A549 (cell line): Measurements from ENCODE around the gene IER2. TPM values are rescaled to one million over a fixed set of nuclear protein-coding genes. Genes with fewer than 3 reads are reported as not detected.

Experiments used
- ATAC-seq, 2 experiments: fragments of 200-7000 bp in 1 of 2; fragments of >200 bp in 1 of 2; cut with Nextera tagmentation in 1 of 2; cut with Tn5 transposase in 1 of 2; 3 replicates each; pipeline versions ENCODE4 v1.8.0 to v1.9.1; 2018 to 2020; ENCODE audit warnings: mild to moderate bottlenecking in 1 of 2, moderate library complexity in 1 of 2
- CTCF ChIA-PET: fragments of 300-600 bp; sonication (Branson Sonifier 250); formaldehyde crosslinking; extraction: SDS; loops from one replicate; lab custom pipeline; 2021; ENCODE audit warnings: antibody characterized with exemption, inconsistent platforms; lab: Yijun Ruan, JAX
- POLR2A ChIA-PET: fragments of 350-600 bp; formaldehyde crosslinking; extraction: SDS; loops from one replicate; lab custom pipeline; 2021; ENCODE audit warnings: antibody characterized with exemption, inconsistent platforms; lab: Yijun Ruan, JAX
- DNase-seq, 2 experiments: peaks; one replicate each; pipeline versions ENCODE4 v3.0.0 to v3.0.0-alpha.2; 2011 to 2016; ENCODE audit warnings: low read depth in 1 of 2, low spot score in 1 of 2
- FAIRE-seq: peaks from 2 replicates; lab custom pipeline; 2011; peaks lifted over from hg19 to GRCh38; lab: Jason Lieb, UNC
- H3K27ac ChIP-seq, 2 experiments: fragments of >200 bp; sonication (Bioruptor Twin); formaldehyde crosslinking; 3 replicates each; pipeline ENCODE4 v1.5.1; 2016 to 2017
- H3K4me1 ChIP-seq: fragments of >200 bp; sonication (Bioruptor Twin); formaldehyde crosslinking; 3 replicates; pipeline ENCODE4 v1.6.1; 2016
- H3K4me2 ChIP-seq: fragments of >200 bp; sonication (Bioruptor Twin); formaldehyde crosslinking; 3 replicates; pipeline ENCODE4 v1.6.1; 2016
- H3K4me3 ChIP-seq: fragments of >200 bp; sonication (Bioruptor Twin); formaldehyde crosslinking; 3 replicates; pipeline ENCODE4 v1.5.1; 2016
- H3K9me3 ChIP-seq: fragments of >200 bp; sonication (Bioruptor Twin); formaldehyde crosslinking; 3 replicates; pipeline ENCODE4 v1.6.1; 2016
- BHLHE40 ChIP-seq: IDR thresholded peaks from 2 replicates; pipeline ENCODE4 v1.6.1; 2012; ENCODE audit warnings: low read depth, low read length, inconsistent platforms
- ESRRA ChIP-seq: fragments of 150-350 bp; IDR thresholded peaks from 2 replicates; pipeline ENCODE4 v1.6.1; 2014; ENCODE audit warnings: mild to moderate bottlenecking, low read length, borderline replicate concordance
- FOSL2 ChIP-seq, 2 experiments: fragments of 450-650 bp in 1 of 2; fragments of >200 bp in 1 of 2; sonication (Bioruptor Twin) in 1 of 2; formaldehyde crosslinking; IDR thresholded peaks; 2 replicates each; pipeline versions ENCODE4 v1.5.0 to v1.6.1; 2016 to 2020; ENCODE audit warnings: mild to moderate bottlenecking in 1 of 2, moderate library complexity in 1 of 2
- HOXB5 ChIP-seq: fragments of 250-450 bp; sonication (Bioruptor Pico); IDR thresholded peaks from 2 replicates; pipeline ENCODE4 v1.5.0; 2020; ENCODE audit warnings: mild to moderate bottlenecking, moderate library complexity
- KDM1A ChIP-seq: fragments of 200-600 bp; sonication (generic); IDR thresholded peaks from 2 replicates; pipeline ENCODE4 v1.6.1; 2016; ENCODE audit warnings: low read depth, mild to moderate bottlenecking
- KDM5A ChIP-seq: fragments of 200-600 bp; sonication (generic); IDR thresholded peaks from 2 replicates; pipeline ENCODE4 v1.6.1; 2016; ENCODE audit warnings: antibody characterized with exemption, mild to moderate bottlenecking
- MAZ ChIP-seq: fragments of 150-350 bp; IDR thresholded peaks from 2 replicates; pipeline ENCODE4 v1.6.1; 2014; ENCODE audit warnings: antibody characterized with exemption, low read depth, low read length, borderline replicate concordance
- NR3C1 ChIP-seq: fragments of >200 bp; sonication (Bioruptor Twin); formaldehyde crosslinking; IDR thresholded peaks from 3 replicates; pipeline ENCODE4 v1.6.1; 2017
- POLR2A ChIP-seq: IDR thresholded peaks from 2 replicates; pipeline ENCODE4 v1.6.1; 2012; ENCODE audit warnings: mild to moderate bottlenecking, low read length
- RAD21 ChIP-seq, 2 experiments: fragments of >200 bp in 1 of 2; sonication (Bioruptor Twin) in 1 of 2; formaldehyde crosslinking in 1 of 2; IDR thresholded peaks in 1 of 2; conservative IDR thresholded peaks in 1 of 2; 2 replicates in 1 of 2; 3 replicates in 1 of 2; pipeline ENCODE4 v1.6.1; 2012 to 2018; ENCODE audit warnings: inconsistent platforms in 1 of 2
- TFCP2L1 ChIP-seq: fragments of 250-450 bp; sonication (Bioruptor Pico); IDR thresholded peaks from 2 replicates; pipeline ENCODE4 v1.5.0; 2021; ENCODE audit warnings: mild to moderate bottlenecking
- TP53 ChIP-seq: fragments of 250-450 bp; sonication (Bioruptor Pico); IDR thresholded peaks from 2 replicates; pipeline ENCODE4 v1.5.0; 2021; ENCODE audit warnings: mild to moderate bottlenecking, moderate library complexity
- ZSCAN20 ChIP-seq: fragments of 250-450 bp; sonication (Bioruptor Pico); IDR thresholded peaks from 2 replicates; pipeline ENCODE4 v1.8.0; 2022; ENCODE audit warnings: mild to moderate bottlenecking, moderate library complexity
- WGBS: methylation state at CpG from one replicate; pipeline ENCODE4 v1.1.6; 2017; ENCODE audit errors: missing lambda C conversion rate; 5-methylcytosine and 5-hydroxymethylcytosine counted together
- polyA plus RNA-seq, 4 experiments: library from polyadenylated mRNA; depleted of rRNA in 3 of 4; stranded (reverse); fragments of >200 nt; fragmentation: RNase III in 1 of 4; extraction: RNeasy Plus Mini Kit Qiagen cat#74134 plus additional on column Dnase treatment in 1 of 4; gene quantifications; 2 replicates in 3 of 4; 3 replicates in 1 of 4; pipeline ENCODE4 v1.2.3, GENCODE V29; 2011 to 2017
- TF ChIP-seq, protein P1 (sequence below): fragments of >200 bp; sonication (Bioruptor Twin); formaldehyde crosslinking; IDR thresholded peaks from 3 replicates; pipeline ENCODE4 v1.5.1; 2016
- TF ChIP-seq, protein P2 (sequence below): fragments of >200 bp; sonication (Bioruptor Twin); formaldehyde crosslinking; IDR thresholded peaks from 3 replicates; pipeline ENCODE4 v1.6.1; 2016
- TF ChIP-seq, protein P3 (sequence below): fragments of 200-600 bp; sonication (generic); IDR thresholded peaks from 2 replicates; pipeline ENCODE4 v1.6.1; 2016; ENCODE audit warnings: antibody characterized with exemption, mild to moderate bottlenecking, moderate library complexity
- TF ChIP-seq, protein P4 (sequence below): IDR thresholded peaks from 2 replicates; pipeline ENCODE4 v1.6.1; 2012
- TF ChIP-seq, protein P5 (sequence below): fragments of 150-350 bp; IDR thresholded peaks from 2 replicates; pipeline ENCODE4 v1.6.1; 2014; ENCODE audit warnings: low read depth, mild to moderate bottlenecking, low read length

Gene IER2
- polyA plus RNA-seq, 2 of the 4 experiments (the other 2 are of a cell fraction) = 39.9 to 75.7 TPM

DNA sequence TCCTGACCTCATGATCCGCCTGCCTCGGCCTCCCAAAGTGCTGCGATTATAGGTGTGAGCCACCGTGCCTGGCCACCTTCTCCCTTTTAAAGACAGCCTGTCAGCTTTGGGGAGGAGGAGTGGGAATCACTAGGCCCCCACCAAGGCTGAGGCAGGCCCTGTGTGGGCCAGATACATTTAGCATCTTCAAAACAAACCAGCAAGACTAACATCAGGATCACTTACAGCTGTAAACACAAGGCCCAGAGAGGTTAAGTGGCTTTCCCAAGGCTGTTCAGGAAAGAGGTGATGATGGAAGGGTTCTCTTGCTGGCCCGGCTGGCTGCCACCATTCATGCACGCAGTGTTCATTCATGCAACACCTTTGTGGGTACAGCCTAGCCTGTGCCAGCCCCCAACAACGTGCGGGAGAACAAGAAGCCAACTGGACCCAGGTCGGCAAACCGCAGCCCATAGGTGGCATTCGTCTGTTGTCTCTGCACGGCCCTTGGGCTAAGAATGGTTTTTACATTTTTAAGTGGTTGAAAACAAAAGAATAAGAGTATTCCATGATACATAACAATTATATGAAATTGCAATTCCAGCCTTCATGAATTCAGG, 23.0 kb downstream of the IER2 start (continued):
- TF ChIP-seq TP53 (CRISPR knock-in tag) (no peak), BHLHE40 (no peak), POLR2A (no peak), FOSL2 (IDR thresholded peaks at IDR 0.05) (no peak), FOSL2 (CRISPR knock-in tag; IDR thresholded peaks at IDR 0.05) (no peak), ZSCAN20 (CRISPR knock-in tag) (no peak), ESRRA (no peak)
- TF ChIP-seq, all 56 proteins: peak for 0

DNA sequence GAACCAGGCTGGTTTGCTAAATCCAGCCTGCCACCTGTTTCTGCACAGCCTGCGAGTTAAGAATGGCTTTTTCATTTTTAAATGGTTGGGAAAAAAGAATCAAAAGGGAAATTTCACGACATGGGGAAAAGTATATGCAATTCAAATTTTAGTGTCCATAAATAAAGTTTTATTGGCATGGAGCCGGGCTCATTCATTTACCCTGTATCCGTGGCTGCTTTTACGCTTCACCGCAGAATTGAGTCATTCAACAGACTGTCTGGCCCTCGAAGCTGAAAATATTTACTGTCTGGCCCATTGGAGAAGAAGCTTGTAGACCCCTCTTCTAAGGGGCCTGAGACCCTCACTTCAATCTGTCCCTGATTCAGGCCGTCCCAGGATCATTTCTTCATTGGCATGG, 26.1 kb downstream of the IER2 start:
- POLR2A ChIA-PET = no interaction called here
- Histone ChIP-seq H3K27ac (no peak overlapping the region), H3K4me2 (no peak overlapping the region), H3K9me3 (no peaks in the 10 kb centered on the region), H3K4me3 (no peak overlapping the region), H3K4me1 (peaks cover 20% of the 10 kb centered on the region)
- FAIRE-seq (no peak), ATAC-seq (no peak), DNase-seq (no peak)
- 75% methylated on average over 8 of the region's 8 CpGs for WGBS
- TF ChIP-seq, protein P1, sequence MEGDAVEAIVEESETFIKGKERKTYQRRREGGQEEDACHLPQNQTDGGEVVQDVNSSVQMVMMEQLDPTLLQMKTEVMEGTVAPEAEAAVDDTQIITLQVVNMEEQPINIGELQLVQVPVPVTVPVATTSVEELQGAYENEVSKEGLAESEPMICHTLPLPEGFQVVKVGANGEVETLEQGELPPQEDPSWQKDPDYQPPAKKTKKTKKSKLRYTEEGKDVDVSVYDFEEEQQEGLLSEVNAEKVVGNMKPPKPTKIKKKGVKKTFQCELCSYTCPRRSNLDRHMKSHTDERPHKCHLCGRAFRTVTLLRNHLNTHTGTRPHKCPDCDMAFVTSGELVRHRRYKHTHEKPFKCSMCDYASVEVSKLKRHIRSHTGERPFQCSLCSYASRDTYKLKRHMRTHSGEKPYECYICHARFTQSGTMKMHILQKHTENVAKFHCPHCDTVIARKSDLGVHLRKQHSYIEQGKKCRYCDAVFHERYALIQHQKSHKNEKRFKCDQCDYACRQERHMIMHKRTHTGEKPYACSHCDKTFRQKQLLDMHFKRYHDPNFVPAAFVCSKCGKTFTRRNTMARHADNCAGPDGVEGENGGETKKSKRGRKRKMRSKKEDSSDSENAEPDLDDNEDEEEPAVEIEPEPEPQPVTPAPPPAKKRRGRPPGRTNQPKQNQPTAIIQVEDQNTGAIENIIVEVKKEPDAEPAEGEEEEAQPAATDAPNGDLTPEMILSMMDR = no peak
- TF ChIP-seq HOXB5 (CRISPR knock-in tag) (no peak), TFCP2L1 (CRISPR knock-in tag) (no peak), NR3C1 (no peak), MAZ (no peak), KDM5A (no peak), BHLHE40 (no peak), KDM1A (no peak), RAD21 (conservative IDR thresholded peaks at IDR 0.05 in 1 of 2, IDR thresholded peaks at IDR 0.05 in 1 of 2) (no peak)
- TF ChIP-seq, protein P2, sequence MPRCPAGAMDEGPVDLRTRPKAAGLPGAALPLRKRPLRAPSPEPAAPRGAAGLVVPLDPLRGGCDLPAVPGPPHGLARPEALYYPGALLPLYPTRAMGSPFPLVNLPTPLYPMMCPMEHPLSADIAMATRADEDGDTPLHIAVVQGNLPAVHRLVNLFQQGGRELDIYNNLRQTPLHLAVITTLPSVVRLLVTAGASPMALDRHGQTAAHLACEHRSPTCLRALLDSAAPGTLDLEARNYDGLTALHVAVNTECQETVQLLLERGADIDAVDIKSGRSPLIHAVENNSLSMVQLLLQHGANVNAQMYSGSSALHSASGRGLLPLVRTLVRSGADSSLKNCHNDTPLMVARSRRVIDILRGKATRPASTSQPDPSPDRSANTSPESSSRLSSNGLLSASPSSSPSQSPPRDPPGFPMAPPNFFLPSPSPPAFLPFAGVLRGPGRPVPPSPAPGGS = no peak
- TF ChIP-seq, protein P3, sequence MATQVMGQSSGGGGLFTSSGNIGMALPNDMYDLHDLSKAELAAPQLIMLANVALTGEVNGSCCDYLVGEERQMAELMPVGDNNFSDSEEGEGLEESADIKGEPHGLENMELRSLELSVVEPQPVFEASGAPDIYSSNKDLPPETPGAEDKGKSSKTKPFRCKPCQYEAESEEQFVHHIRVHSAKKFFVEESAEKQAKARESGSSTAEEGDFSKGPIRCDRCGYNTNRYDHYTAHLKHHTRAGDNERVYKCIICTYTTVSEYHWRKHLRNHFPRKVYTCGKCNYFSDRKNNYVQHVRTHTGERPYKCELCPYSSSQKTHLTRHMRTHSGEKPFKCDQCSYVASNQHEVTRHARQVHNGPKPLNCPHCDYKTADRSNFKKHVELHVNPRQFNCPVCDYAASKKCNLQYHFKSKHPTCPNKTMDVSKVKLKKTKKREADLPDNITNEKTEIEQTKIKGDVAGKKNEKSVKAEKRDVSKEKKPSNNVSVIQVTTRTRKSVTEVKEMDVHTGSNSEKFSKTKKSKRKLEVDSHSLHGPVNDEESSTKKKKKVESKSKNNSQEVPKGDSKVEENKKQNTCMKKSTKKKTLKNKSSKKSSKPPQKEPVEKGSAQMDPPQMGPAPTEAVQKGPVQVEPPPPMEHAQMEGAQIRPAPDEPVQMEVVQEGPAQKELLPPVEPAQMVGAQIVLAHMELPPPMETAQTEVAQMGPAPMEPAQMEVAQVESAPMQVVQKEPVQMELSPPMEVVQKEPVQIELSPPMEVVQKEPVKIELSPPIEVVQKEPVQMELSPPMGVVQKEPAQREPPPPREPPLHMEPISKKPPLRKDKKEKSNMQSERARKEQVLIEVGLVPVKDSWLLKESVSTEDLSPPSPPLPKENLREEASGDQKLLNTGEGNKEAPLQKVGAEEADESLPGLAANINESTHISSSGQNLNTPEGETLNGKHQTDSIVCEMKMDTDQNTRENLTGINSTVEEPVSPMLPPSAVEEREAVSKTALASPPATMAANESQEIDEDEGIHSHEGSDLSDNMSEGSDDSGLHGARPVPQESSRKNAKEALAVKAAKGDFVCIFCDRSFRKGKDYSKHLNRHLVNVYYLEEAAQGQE = no peak
- TF ChIP-seq, protein P4, sequence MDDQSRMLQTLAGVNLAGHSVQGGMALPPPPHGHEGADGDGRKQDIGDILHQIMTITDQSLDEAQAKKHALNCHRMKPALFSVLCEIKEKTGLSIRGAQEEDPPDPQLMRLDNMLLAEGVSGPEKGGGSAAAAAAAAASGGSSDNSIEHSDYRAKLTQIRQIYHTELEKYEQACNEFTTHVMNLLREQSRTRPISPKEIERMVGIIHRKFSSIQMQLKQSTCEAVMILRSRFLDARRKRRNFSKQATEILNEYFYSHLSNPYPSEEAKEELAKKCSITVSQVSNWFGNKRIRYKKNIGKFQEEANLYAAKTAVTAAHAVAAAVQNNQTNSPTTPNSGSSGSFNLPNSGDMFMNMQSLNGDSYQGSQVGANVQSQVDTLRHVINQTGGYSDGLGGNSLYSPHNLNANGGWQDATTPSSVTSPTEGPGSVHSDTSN = no peak
- TF ChIP-seq, protein P5, sequence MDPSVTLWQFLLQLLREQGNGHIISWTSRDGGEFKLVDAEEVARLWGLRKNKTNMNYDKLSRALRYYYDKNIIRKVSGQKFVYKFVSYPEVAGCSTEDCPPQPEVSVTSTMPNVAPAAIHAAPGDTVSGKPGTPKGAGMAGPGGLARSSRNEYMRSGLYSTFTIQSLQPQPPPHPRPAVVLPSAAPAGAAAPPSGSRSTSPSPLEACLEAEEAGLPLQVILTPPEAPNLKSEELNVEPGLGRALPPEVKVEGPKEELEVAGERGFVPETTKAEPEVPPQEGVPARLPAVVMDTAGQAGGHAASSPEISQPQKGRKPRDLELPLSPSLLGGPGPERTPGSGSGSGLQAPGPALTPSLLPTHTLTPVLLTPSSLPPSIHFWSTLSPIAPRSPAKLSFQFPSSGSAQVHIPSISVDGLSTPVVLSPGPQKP = no peak
- CTCF ChIA-PET = interaction anchor here (0.6 kb wide), 1 partner anchor 191 kb away, joined by 3 read pairs; no protein-coding TSS in a partner anchor
